ENCODE measurements around the gene SMARCA5. TPM values are rescaled to one million over a fixed set of nuclear protein-coding genes. Genes with fewer than 3 reads are reported as not detected.

SMARCA5 gene
- total RNA-seq, 1 experiment from 2014 or later, result 23.2 TPM

DNA sequence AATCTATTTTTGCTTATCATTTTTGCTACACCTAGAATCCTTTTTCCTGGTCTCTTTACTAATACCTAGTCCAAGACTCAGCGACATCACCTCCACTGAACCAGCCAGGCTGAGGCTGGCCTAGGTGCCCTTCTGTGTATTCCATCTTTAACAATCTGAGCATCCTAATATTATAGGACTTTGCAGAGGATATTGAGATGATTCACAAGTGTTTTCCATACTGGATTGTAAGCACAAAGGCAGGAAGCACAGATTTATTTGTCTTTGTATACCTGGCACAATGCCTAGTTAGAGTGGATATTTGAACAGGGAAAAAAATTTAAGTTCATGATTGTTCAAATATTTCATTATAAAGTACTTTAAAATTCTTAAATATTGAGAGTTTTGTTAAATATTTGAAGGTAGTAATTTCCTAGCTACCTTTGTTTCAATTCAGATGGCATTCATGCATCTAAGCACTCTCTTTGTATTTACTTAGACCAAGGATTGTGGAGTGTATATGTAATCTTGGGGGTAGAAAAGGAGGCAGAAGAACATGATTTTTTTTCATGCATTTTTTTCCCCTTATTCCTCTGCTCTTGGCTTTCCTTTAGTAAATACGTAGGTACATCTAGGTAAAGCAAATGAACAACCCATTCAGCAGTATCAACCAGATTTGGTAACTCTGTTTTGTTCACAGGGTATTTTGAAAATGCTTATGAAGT, 18.4 kb downstream of the SMARCA5 start:
- no peak for DNase-seq (ENCODE audit: low read depth)

- DNase-seq (ENCODE audit: low read depth), result no peak
These were observed 25.6 kb downstream of the SMARCA5 start for GRCh38 chr4:143538979-143539669.

GRCh38 chr4:143539670-143540023, 26.1 kb downstream of the SMARCA5 start:
- no peak for DNase-seq (ENCODE audit: low read depth)

DNA sequence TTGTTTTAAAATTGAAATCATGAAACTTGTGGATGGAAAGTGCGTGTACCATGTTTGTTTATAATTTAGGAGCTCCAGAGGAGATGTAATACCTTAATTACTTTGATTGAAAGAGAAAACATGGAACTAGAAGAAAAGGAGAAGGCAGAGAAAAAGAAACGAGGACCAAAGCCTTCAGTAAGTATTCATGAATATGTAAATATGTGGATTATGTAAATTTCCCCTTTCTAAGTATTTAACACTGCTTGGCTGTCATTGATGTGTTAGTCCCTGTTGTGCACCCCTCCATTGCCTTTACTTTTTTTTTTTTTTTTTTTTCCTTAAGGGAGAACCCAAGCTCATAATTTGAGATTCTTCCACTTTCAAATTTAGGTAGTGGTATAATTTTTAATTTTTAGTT, 36.4 kb downstream of the SMARCA5 start:
- DNase-seq (ENCODE audit: low read depth), result no peak

- no peak for DNase-seq (ENCODE audit: low read depth)
These were observed 41.5 kb downstream of the SMARCA5 start for GRCh38 chr4:143554728-143555597.

DNA sequence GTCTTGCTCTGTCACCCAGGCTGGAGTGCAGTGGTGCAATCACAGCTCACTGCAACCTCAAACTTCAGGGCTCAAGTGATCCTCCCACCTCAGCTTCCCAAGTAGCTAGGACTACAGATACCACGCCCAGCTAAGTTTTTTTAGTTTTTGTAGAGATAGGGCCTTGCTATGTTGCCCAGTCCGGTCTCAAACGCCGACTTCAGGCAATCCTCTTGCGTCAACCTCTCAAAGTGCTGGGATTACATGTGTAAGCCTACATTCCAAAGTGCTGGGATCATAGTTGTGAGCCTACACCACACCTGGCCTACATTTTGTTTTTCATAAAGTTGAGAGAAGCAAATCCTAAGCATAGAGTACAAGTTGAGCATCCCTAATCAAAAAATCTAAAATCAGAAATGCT, 42.2 kb downstream of the SMARCA5 start:
- no peak for DNase-seq (ENCODE audit: low read depth)

GRCh38 chr4:143558286-143558685, 44.8 kb downstream of the SMARCA5 start:
- DNase-seq (ENCODE audit: low read depth), result no peak

DNA sequence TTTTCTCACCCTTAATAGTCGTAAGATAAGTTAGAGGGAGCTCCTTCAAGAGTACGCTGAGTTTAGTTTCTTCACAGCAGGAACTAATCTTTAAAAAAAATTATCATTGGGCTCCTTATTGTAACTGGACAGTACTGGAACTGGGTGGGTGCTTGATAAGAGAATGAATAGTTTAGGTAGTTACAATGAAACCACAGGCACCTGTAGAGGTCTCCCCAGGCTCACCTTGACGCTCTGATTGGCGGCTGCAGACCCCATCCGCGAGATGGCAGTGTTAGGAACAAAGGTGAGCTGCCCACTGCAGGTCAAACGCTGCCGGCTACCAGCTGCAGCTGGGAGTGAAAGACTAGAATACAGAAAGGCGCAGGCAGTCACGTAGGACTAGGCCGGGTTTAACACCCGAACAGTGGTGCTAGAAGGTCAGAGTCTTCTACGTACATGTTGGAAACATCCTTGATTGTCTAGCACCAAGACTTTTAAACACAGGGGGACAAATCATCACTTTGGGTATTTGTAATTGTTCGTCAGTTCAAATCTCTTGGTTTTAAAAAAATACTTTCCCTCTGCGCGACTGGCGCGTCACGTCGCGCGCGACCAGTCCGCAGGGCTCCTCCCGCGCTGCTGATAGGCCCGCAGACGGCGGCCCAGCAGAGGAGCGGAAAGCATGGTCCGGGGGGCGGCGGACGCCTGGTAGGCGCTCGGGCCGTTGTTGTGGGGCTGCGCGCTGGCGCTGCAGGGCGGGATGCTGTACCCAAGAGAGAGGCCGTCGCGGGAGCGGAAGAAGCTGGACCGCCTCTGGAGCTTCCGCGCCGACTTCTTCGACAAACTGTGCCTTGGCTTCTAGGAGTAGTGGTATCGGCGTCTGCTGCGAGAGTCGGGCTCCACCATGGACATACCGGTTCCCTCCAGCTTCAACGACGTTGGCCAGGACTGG, 45.6 kb downstream of the SMARCA5 start:
- peak; percentile 48 for DNase-seq (ENCODE audit: low read depth)

DNA sequence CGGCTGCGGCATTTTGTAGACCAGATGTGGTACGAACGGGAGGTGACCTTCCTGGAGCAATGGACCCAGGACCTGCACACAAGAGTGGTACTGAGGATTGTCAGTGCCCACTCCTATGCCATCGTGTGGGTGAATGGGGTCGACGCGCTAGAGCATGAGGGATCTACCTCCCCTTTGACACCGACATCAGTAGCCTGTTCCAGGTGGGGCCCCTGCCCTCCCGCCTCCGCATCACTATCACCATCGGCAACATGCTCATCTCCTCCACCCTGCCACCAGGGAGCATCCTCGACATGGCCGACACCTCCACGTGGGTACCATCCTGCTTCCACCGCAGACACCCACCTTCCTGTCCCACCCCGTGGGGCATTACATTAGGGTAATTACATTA, 46.2 kb downstream of the SMARCA5 start:
- no peak for DNase-seq (ENCODE audit: low read depth)

- DNase-seq (ENCODE audit: low read depth), result no peak
These were observed 51.0 kb downstream of the SMARCA5 start for GRCh38 chr4:143564472-143564871.

DNA sequence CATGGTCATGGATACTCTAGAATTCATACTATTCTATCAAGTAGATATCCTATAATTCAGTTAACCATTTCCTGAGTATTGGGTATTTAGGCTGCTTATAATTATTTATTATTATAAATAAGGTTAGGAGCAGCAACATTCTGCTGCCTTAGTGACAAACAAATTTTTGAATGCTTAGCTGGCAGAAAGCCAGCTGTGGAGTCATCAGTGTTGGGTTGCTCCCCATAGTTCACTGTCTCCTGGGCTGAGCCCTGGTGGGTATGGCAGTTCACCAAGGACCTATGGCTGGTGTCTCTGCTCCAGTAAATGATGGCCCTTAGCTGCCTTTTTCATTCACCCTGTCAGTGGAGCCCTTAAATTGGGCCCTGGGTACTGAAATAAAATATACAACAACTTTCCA, 61.8 kb downstream of the SMARCA5 start:
- DNase-seq (ENCODE audit: low read depth), result no peak

DNA sequence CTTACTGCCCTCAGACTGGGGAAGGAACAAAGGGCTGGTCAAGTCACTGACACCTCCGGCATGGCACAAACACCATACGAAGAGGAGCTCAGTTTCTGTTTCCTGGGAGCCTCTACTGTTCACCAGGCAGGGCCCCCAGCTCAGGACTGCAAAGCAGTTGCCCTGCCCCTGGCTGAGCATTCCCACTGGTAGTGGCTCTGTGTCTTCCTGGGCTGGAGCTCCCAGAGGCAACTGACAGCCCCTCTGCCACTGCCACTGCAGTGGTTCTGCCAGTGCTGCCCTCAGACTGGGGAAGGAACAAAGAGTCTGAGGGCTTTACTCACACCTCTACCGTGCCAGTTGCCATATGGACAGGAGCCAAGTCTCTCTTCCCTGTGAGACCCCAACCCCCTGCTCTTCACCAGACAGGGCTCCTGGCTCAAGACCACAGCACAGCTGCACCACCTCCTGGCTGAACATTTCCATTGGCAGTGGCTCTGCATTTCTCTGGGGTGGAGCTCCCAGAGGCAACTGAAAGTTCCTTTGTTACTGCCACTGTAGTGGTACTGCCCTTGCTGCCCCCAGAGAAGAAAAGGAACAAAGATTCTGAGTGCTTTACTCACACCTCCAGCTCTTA, 67.9 kb downstream of the SMARCA5 start:
- DNase-seq (ENCODE audit: low read depth), result no peak

GRCh38 chr4:143585548-143585947, 72.0 kb downstream of the SMARCA5 start:
- DNase-seq (ENCODE audit: low read depth), result no peak

- no peak for DNase-seq (ENCODE audit: low read depth)
These were observed 72.6 kb downstream of the SMARCA5 start for GRCh38 chr4:143586080-143586479.

- DNase-seq (ENCODE audit: low read depth), result no peak
These were observed 74.2 kb downstream of the SMARCA5 start for GRCh38 chr4:143587703-143588102.

DNA sequence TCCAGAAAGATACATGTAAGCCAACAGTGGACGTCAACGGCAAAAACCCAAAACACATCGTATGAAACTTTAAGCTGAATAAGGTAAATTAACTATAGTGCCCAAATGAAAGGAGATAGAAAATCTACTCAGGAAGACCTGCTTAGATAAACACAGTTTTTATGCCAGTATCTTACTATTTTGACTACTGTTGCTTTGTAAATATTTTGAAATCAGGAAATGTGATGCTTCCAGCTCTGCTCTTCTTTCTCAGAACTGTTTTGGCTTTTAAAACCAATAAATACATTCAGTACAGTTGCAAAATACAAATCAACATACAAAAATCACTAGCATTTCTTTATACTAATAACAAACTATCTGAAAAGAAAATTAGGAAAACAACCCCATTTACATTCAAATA, 83.8 kb downstream of the SMARCA5 start:
- DNase-seq (ENCODE audit: low read depth), result no peak

DNA sequence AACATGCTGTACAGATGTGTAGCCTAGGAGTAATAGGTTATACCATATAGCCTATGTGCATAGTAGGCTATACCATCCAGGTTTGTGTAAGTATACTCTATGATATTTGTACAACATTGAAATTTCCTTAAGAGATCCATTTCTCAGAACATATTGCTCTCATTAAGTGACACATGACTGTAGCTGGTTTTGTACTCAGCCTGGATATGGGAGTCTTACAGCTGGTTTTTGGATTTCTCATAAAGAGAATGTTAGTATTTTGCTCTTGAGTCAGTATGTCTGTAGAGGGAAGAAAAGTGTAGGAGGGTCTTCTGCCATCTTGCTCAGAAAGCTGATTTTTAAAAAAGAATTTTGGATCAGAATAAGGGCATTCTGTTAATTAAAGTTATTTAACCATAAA, 85.3 kb downstream of the SMARCA5 start:
- DNase-seq (ENCODE audit: low read depth), result no peak

DNA sequence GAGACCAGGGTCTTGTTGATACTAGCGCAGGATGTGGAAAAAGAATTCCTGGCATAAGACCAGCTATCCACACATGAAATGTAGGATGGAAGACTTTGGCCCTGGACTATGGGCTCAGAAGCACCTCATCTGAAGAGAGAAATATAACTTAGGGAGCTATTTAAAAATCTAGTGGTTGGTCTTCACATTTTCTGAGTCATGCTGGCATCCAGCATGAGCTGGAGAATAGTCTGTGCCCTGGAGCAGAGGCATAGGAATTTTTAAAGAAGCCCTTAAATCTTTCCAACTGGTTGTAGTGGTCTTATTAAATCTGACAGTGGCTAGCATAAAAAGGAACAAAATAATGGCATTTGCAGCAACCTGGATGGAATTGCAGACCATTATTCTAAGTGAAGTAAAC, 86.3 kb downstream of the SMARCA5 start:
- no peak for DNase-seq (ENCODE audit: low read depth)

GRCh38 chr4:143606480-143606879, 93.0 kb downstream of the SMARCA5 start:
- no peak for DNase-seq (ENCODE audit: low read depth)

Data from Daoy (cell line).